Measurements from ENCODE around the gene RRM2. TPM values are rescaled to one million over a fixed set of nuclear protein-coding genes. Genes with fewer than 3 reads are reported as not detected.

Gene RRM2
- total RNA-seq, 2 donors from 2014 or later, result 0.08 to 0.63 TPM

DNA sequence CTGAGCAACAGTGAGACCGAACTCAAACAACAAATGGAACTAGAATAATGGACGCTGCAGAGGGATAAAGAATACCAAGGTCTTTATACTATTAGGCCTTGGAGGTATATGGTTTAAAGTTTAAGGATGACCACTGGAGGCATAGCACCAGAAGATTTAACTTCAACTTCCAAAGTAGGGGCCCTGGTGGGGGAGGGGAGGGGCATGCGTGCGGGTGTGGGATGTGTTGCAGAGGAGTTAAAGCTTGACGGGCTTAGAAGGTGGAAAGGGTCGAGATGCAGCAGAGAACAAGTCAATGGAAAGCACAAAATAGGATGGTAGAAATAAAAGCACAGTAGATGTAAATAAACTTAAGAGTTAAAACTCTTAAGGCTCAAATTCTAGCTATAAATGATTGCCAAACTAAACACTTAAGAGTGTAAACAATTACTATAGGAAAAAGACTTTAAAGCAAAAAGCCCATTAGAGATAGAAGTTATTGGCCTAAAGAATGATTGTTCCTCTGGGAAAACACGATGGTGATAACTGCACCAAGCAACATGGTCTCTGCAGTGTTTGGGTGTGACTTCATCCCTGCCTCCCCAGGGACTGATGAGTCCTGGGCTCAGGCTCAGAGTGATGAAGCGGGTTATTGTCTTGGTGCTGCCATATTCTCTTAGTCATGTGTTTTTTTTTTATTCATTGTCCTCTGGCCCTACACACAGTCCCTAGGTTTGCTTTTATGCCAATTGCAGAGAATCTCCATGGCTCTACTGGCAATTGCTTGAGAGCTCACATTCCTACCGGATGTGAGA lies 13.0 kb downstream of the RRM2 start:
- H3K4me1 ChIP-seq, result no peaks in the 10 kb centered on the region
- no peak for DNase-seq (ENCODE audit: low spot score)
- no peaks in the 10 kb centered on the region for H3K9me3 ChIP-seq
- no peak overlapping the region for H3K27ac ChIP-seq
- TF ChIP-seq, protein P1, sequence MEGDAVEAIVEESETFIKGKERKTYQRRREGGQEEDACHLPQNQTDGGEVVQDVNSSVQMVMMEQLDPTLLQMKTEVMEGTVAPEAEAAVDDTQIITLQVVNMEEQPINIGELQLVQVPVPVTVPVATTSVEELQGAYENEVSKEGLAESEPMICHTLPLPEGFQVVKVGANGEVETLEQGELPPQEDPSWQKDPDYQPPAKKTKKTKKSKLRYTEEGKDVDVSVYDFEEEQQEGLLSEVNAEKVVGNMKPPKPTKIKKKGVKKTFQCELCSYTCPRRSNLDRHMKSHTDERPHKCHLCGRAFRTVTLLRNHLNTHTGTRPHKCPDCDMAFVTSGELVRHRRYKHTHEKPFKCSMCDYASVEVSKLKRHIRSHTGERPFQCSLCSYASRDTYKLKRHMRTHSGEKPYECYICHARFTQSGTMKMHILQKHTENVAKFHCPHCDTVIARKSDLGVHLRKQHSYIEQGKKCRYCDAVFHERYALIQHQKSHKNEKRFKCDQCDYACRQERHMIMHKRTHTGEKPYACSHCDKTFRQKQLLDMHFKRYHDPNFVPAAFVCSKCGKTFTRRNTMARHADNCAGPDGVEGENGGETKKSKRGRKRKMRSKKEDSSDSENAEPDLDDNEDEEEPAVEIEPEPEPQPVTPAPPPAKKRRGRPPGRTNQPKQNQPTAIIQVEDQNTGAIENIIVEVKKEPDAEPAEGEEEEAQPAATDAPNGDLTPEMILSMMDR (IDR thresholded peaks at IDR 0.05), result no peak
- no peak overlapping the region for H3K4me3 ChIP-seq
- H3K36me3 ChIP-seq, result no peaks in the 10 kb centered on the region
- H3K27me3 ChIP-seq, result no peaks in the 10 kb centered on the region

DNA sequence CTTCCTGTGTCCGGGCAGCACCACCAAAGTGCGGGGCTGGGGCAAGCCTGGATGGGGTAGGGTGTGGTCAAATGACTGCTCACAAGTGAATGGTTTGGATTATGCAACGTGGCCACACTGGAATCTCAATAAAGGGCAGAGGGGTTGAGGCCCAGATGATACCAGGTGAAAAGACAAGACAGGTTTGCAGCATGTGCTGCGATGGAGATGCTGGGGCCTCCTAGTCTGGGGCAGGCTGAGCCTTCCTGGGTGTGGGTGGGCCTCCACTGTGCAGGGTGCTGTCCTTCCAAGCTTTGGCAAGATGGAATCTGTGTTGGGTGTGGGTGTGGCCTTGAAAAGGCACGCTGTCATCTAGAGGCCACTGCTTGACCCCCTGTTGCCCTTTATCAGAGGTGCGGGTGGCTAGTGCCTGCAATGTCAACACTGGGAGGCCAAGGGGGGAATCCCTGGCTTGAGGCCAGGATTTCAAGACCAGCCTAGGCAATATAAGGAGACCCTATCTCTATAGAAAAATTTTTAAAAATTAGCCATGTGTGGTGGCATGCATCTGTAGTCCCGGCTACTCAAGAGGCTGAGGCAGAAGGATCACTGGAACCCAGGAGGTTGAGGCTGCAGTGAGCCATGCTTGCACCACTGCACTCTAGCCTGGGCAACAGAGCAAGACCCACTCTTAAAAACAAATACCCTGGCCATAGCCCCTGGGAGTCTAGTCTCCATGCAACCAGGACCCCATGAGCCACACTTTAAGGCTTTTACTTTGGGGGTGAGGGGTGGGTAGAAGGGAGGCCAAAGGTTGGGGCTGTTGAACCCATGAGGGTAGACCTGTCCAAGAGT lies 13.8 kb downstream of the RRM2 start:
- TF ChIP-seq, protein P1 (IDR thresholded peaks at IDR 0.05), result no peak
- Histone ChIP-seq H3K4me1 (no peaks in the 10 kb centered on the region), H3K9me3 (no peaks in the 10 kb centered on the region), H3K4me3 (no peak overlapping the region), H3K27me3 (no peaks in the 10 kb centered on the region), H3K36me3 (no peaks in the 10 kb centered on the region), H3K27ac (no peak overlapping the region)
- DNase-seq (ENCODE audit: low spot score), result no peak

DNA sequence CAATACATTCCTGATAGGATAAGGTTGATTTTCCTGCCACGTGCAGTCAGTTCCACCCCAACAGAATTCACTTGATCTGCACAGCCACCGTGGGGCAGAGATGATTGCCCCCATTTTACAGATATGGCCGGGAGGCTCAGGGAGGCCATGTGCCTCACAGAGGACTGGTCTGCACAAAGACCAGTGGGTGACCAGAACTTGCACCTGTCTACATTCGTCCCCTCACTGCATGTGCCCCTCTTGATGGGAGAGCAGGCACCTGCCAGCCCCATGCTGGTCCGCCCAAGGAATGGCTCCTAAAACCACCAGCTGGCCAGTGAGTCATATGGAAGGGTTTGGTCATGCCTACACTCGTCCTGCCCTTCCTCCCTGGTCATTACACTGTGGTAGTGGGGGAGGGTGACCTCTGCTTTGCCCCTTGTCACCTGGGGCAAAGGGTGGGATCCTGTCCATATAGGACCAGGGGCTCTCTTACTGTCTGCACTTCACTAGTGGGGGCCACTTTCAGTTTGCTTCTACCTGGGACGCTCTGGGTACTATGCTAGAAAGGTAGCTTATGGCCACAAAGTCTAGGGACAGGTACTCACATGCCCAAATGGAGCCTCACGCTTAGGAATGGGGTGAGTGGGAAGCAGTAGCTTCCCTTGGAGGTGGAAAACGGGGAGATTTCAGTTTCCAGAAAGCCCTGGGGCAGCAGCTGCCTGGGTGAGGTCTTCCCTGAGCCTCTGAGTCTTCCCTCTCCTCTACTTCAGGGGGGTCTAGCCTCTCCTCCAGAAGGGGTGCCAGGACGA lies 14.7 kb downstream of the RRM2 start:
- Histone ChIP-seq H3K27ac (no peak overlapping the region), H3K4me1 (no peaks in the 10 kb centered on the region), H3K9me3 (no peaks in the 10 kb centered on the region), H3K4me3 (no peak overlapping the region), H3K36me3 (no peaks in the 10 kb centered on the region), H3K27me3 (no peaks in the 10 kb centered on the region)
- TF ChIP-seq, protein P1 (IDR thresholded peaks at IDR 0.05), result no peak
- DNase-seq (ENCODE audit: low spot score), result no peak

DNA sequence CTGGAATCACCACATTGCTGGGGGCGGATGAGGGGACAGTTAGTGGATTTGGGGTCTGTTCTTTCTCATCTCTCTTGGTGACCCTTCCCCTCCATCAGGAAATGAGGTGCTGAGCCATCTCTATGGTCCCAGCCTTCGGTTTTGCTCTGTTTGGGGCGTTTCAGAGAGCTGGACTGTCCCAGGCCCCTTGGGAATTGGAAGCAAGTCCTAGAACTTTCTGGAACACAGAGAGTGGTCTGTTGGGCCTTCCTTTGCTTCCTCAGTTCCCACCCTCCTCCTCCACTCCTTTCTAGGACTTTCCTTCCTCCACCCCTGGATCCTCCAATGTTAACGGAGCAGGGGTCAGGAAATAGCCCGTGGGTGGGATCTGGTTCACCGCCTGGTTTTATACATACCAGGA lies 17.0 kb downstream of the RRM2 start:
- DNase-seq (ENCODE audit: low spot score), result no peak
- no peak overlapping the region for H3K27ac ChIP-seq
- H3K4me1 ChIP-seq, result peaks cover 0 to 3% of the 10 kb centered on the region in 2 donors
- H3K4me3 ChIP-seq, result no peak overlapping the region
- H3K36me3 ChIP-seq, result no peaks in the 10 kb centered on the region
- TF ChIP-seq, protein P1 (IDR thresholded peaks at IDR 0.05), result no peak
- no peaks in the 10 kb centered on the region for H3K27me3 ChIP-seq
- H3K9me3 ChIP-seq, result no peaks in the 10 kb centered on the region

DNA sequence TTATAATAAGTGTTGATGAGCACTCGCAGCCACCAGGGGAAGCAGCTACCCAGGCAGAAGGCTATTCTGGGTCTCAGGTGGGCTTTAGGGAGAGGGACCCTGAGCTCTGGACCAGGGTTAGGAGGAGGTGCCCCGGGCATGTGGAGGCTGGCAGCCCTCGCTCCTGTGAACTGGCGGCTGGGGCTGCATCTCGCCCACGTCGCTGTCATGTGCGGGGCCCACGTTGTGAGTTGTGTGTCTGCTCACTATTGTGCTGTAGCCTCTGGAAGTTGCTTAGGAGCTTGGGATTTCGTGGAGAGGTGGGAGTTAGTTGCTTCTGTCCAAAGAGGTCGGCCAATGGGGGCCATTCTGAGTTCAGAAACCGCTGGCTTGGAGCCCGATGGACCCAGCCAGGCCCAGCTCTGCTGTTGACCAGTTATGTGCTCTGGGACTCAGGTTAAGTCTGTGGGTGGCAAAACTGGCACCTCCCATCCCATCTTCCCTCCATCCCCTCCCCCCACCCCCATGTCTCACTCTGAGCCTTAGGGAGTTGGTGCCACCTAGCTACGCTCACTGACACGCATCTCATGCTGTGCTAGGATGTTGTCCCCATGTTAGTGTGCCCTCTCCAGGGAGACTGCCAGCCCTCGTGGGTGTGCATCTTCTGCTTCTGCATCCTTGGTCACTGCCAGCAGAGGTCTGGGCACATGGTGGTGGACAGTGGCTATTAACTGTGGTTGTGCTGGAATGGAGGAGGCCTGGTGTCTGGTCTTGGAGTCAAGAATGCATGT lies 18.5 kb downstream of the RRM2 start:
- Histone ChIP-seq H3K27me3 (no peaks in the 10 kb centered on the region), H3K9me3 (no peaks in the 10 kb centered on the region), H3K36me3 (no peaks in the 10 kb centered on the region), H3K27ac (no peak overlapping the region), H3K4me3 (no peak overlapping the region), H3K4me1 (peaks cover 0 to 18% of the 10 kb centered on the region in 2 donors)
- TF ChIP-seq, protein P1 (IDR thresholded peaks at IDR 0.05), result no peak
- no peak for DNase-seq (ENCODE audit: low spot score)

Measured in right atrium auricular region (tissue), 2 donors.